Prostate gland (tissue), 2 donors: ENCODE data around the gene ETS2. TPM values are rescaled to one million over a fixed set of nuclear protein-coding genes. Genes with fewer than 3 reads are reported as not detected.

ENCODE experiments used
- DNase-seq: peaks from one replicate; pipeline ENCODE4 v3.0.0-alpha.2; 2019; ENCODE audit warnings: low spot score
- H3K27ac ChIP-seq, 2 donors: fragments of 200-600 bp; sonication (generic); 2 replicates each; pipeline ENCODE4 v1.5.1; 2017 to 2019
- H3K27me3 ChIP-seq: fragments of 200-600 bp; sonication (generic); replicated peaks from 2 replicates; pipeline ENCODE4 v1.5.1; 2019; ENCODE audit not compliant: insufficient read depth
- H3K36me3 ChIP-seq, 2 donors: fragments of 200-600 bp; sonication (generic); 1 replicate in 1 of 2; 2 replicates in 1 of 2; pipeline versions ENCODE4 v1.5.1 to v1.8.1; 2017 to 2019
- H3K4me1 ChIP-seq: fragments of 200-600 bp; sonication (generic); replicated peaks from 2 replicates; pipeline ENCODE4 v1.5.1; 2019
- H3K4me3 ChIP-seq, 2 donors: fragments of 200-600 bp; sonication (generic); 2 replicates each; pipeline ENCODE4 v1.5.1; 2017 to 2019
- H3K9me3 ChIP-seq: fragments of 200-600 bp; sonication (generic); 2 replicates; pipeline ENCODE4 v1.5.1; 2017
- CTCF ChIP-seq, 4 experiments: fragments of 200-600 bp in 2 of 4; fragments of 450-650 bp in 2 of 4; sonication (generic) in 2 of 4; IDR thresholded peaks; 1 replicate in 3 of 4; 2 replicates in 1 of 4; pipeline ENCODE4 v1.5.1; 2016 to 2019; ENCODE audit warnings: antibody characterized with exemption in 4 of 4, mild to moderate bottlenecking in 2 of 4, moderate library complexity in 2 of 4
- POLR2A ChIP-seq: fragments of 450-650 bp; IDR thresholded peaks from one replicate; pipeline ENCODE4 v1.6.1; 2016; ENCODE audit warnings: antibody characterized with exemption, mild to moderate bottlenecking
- POLR2AphosphoS5 ChIP-seq: sonication (generic); formaldehyde crosslinking; IDR thresholded peaks from one replicate; pipeline ENCODE4 v1.6.1; 2017; ENCODE audit warnings: antibody characterized with exemption
- WGBS: methylation state at CpG from one replicate; pipeline ENCODE4 v1.1.5; 2018; 5-methylcytosine and 5-hydroxymethylcytosine counted together
- intact Hi-C: fragments of 100-400 bp; cut with DNase I; formaldehyde crosslinking; loops from one replicate; pipeline ENCODE4 v1.14.2; 2022
- total RNA-seq, 2 donors: library from RNA; depleted of rRNA; stranded (reverse); fragments of >200 nt; gene quantifications; one replicate each; pipeline ENCODE4 v1.1.0, GENCODE V29; 2016

The ETS2 gene
- total RNA-seq, 2 donors from 2014 or later, result 53.3 to 80.2 TPM

DNA sequence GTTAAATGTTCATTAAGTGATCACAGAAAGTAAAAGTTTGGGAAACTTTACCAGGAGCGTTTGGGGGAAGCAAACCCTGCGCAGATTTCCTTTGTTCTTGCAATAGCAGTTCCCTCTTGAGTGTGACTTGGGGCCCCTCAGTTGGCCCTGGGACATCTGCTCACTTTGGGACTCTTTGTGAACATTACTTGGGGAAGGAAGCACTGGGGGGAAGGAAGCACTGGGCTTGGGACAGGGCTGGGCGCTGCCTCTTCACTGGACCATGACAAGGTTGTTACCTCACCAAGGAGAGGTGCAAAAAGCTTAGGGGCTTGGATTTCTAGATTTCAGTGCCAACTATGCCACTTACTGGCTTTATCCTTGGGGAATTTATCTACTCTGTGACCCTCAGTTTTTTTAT lies 63.5 kb downstream of the ETS2 start:
- 84% methylated on average over 3 of the region's 3 CpGs for WGBS
- Histone ChIP-seq H3K4me3 (no peak overlapping the region), H3K36me3 (no peaks in the 10 kb centered on the region), H3K4me1 (no peaks in the 10 kb centered on the region), H3K9me3 (no peaks in the 10 kb centered on the region), H3K27me3 (no peaks in the 10 kb centered on the region), H3K27ac (no peak overlapping the region)
- intact Hi-C loops, result no loop called here
- DNase-seq, result no peak
- TF ChIP-seq CTCF (IDR thresholded peaks at IDR 0.05) (no peak), POLR2AphosphoS5 (no peak), POLR2A (no peak)

DNA sequence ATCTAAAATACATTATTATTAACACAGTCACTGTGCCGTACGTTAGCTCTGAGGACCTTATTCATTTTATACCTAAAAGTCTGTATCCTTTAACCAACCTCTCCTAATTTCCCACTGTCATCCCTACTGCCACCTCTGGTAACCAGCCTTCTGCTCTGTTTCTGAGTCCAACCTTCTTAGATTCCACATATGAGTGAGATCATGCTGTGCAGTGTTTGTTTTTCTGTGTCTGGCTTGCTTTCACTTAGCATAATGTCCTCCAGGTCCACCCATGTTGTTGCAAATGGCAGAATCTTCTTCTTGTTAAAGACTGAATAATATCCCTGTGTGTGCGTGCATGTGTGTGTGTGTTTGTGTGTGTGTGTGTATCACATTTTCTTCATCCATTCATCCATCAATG lies 64.2 kb downstream of the ETS2 start:
- no peaks in the 10 kb centered on the region for H3K27me3 ChIP-seq
- no peak for TF ChIP-seq CTCF (IDR thresholded peaks at IDR 0.05)
- no peak for TF ChIP-seq POLR2AphosphoS5
- TF ChIP-seq POLR2A, result no peak
- DNase-seq, result no peak
- WGBS, result 74% methylated on average over 3 of the region's 3 CpGs
- no peaks in the 10 kb centered on the region for H3K36me3 ChIP-seq
- H3K4me3 ChIP-seq, result no peak overlapping the region
- intact Hi-C loops, result no loop called here
- no peaks in the 10 kb centered on the region for H3K4me1 ChIP-seq
- no peak overlapping the region for H3K27ac ChIP-seq
- H3K9me3 ChIP-seq, result no peaks in the 10 kb centered on the region
